Endothelial cell (in vitro differentiated cells): Measurements from ENCODE around the gene CLEC18C. TPM values are rescaled to one million over a fixed set of nuclear protein-coding genes. Genes with fewer than 3 reads are reported as not detected.
"Not testable (repeated sequence)": the region's sequence is repeated elsewhere in the genome, so short reads cannot be mapped to it uniquely, and the experiment has no call there.

Experiments
- DNase-seq: peaks from one replicate; pipeline ENCODE4 v3.0.0; 2021; ENCODE audit warnings: low spot score
- H3K27ac Mint-ChIP-seq: one replicate; pipeline ENCODE4 v1.8.0; 2021; ENCODE audit warnings: mixed read lengths, inconsistent platforms; ENCODE audit not compliant: unreplicated experiment
- H3K27me3 Mint-ChIP-seq: one replicate; pipeline ENCODE4 v1.8.0; 2021; ENCODE audit warnings: mild to moderate bottlenecking, moderate library complexity, mixed read lengths, inconsistent platforms; ENCODE audit not compliant: unreplicated experiment
- H3K36me3 Mint-ChIP-seq: one replicate; pipeline ENCODE4 v1.8.0; 2021; ENCODE audit warnings: mild to moderate bottlenecking, low read depth, mixed read lengths, inconsistent platforms; ENCODE audit not compliant: unreplicated experiment
- H3K4me1 Mint-ChIP-seq: one replicate; pipeline ENCODE4 v1.8.0; 2021; ENCODE audit warnings: mild to moderate bottlenecking, mixed read lengths, inconsistent platforms; ENCODE audit not compliant: unreplicated experiment
- H3K4me3 Mint-ChIP-seq: one replicate; pipeline ENCODE4 v1.8.0; 2021; ENCODE audit warnings: mild to moderate bottlenecking, mixed read lengths, inconsistent platforms; ENCODE audit not compliant: unreplicated experiment
- H3K9me3 Mint-ChIP-seq: one replicate; pipeline ENCODE4 v1.8.0; 2021; ENCODE audit warnings: mixed read lengths, inconsistent platforms; ENCODE audit not compliant: unreplicated experiment
- CTCF ChIP-seq: fragments of 200-600 bp; sonication (generic); IDR thresholded peaks from one replicate; pipeline ENCODE4 v1.5.0; 2021; ENCODE audit warnings: antibody characterized with exemption; ENCODE audit not compliant: unreplicated experiment
- total RNA-seq: library from RNA; stranded (reverse); fragmentation: NEBNext Ultra II Directional; extraction: Animal tissue kit (Norgen Biotek cat#: 25700); gene quantifications from one replicate; pipeline ENCODE4 v1.2.1, GENCODE V29; 2021; ENCODE audit not compliant: unreplicated experiment

Gene CLEC18C
- total RNA-seq, 1 donor from 2014 or later, result 1.0 TPM

GRCh38 chr16:70151391-70151790 is 22.2 kb upstream of the CLEC18C start:
- H3K27ac Mint-ChIP-seq, result no peak overlapping the region
- H3K27me3 Mint-ChIP-seq, result peaks cover 6% of the 10 kb centered on the region
- DNase-seq, result no peak
- peaks cover 51% of the 10 kb centered on the region for H3K36me3 Mint-ChIP-seq
- H3K9me3 Mint-ChIP-seq, result no peaks in the 10 kb centered on the region
- no peak for TF ChIP-seq CTCF
- H3K4me1 Mint-ChIP-seq, result no peaks in the 10 kb centered on the region
- peak overlapping the region; percentile 51 for H3K4me3 Mint-ChIP-seq

GRCh38 chr16:70151941-70152509 is 21.6 kb upstream of the CLEC18C start:
- Mint-ChIP-seq H3K27ac (peak overlapping the region; percentile 26), H3K4me1 (no peaks in the 10 kb centered on the region), H3K36me3 (peaks cover 53% of the 10 kb centered on the region), H3K27me3 (peaks cover 6% of the 10 kb centered on the region), H3K4me3 (peak overlapping the region; percentile 16), H3K9me3 (no peaks in the 10 kb centered on the region)
- DNase-seq, result no peak
- no peak for TF ChIP-seq CTCF

GRCh38 chr16:70152578-70153302 is 20.8 kb upstream of the CLEC18C start:
- H3K27me3 Mint-ChIP-seq, result peaks cover 6% of the 10 kb centered on the region
- H3K9me3 Mint-ChIP-seq, result no peaks in the 10 kb centered on the region
- no peak overlapping the region for H3K27ac Mint-ChIP-seq
- H3K4me1 Mint-ChIP-seq, result no peaks in the 10 kb centered on the region
- no peak for TF ChIP-seq CTCF
- H3K4me3 Mint-ChIP-seq, result peak overlapping the region; percentile 63
- DNase-seq, result no peak
- H3K36me3 Mint-ChIP-seq, result peaks cover 51% of the 10 kb centered on the region

GRCh38 chr16:70154736-70155135 is 18.9 kb upstream of the CLEC18C start:
- not testable (repeated sequence) for H3K9me3 Mint-ChIP-seq, H3K4me1 Mint-ChIP-seq, H3K27me3 Mint-ChIP-seq, DNase-seq, H3K27ac Mint-ChIP-seq, H3K4me3 Mint-ChIP-seq
- peaks cover 38% of the 10 kb centered on the region for H3K36me3 Mint-ChIP-seq

GRCh38 chr16:70156207-70156978 is 17.2 kb upstream of the CLEC18C start:
- no peak for TF ChIP-seq CTCF
- Mint-ChIP-seq H3K9me3 (no peaks in the 10 kb centered on the region), H3K4me3 (no peak overlapping the region), H3K36me3 (peaks cover 33% of the 10 kb centered on the region), H3K27ac (no peak overlapping the region), H3K27me3 (peaks cover 6% of the 10 kb centered on the region), H3K4me1 (no peaks in the 10 kb centered on the region)
- no peak for DNase-seq
